Right hindlimb (tissue), 1 donor: Measurements from ENCODE around the gene SLC9A8.

Experiments
- DNase-seq: peaks from one replicate; pipeline ENCODE4 v3.0.0-alpha.2; 2018

SLC9A8 gene

GRCh38 chr20:49919461-49919860 is 106.8 kb downstream of the SLC9A8 start:
- DNase-seq: no peak

GRCh38 chr20:49924247-49924646 is 111.6 kb downstream of the SLC9A8 start:
- no peak for DNase-seq

GRCh38 chr20:49925901-49926454 is 113.3 kb downstream of the SLC9A8 start:
- no peak for DNase-seq

- DNase-seq: peak; percentile 84
Measured at GRCh38 chr20:49928411-49929141, 115.9 kb downstream of the SLC9A8 start.

- no peak for DNase-seq
Measured at GRCh38 chr20:49929142-49929494, 116.5 kb downstream of the SLC9A8 start.

GRCh38 chr20:49935746-49936152 is 123.1 kb downstream of the SLC9A8 start:
- no peak for DNase-seq

- DNase-seq: peak; percentile 95
Measured at GRCh38 chr20:49936153-49937026, 123.8 kb downstream of the SLC9A8 start, which contains the start of gene RNF114. RNF114 (plus strand) TSS chr20:49936397; CDS start chr20:49936413, 16 bp downstream.

- DNase-seq: no peak
Measured at GRCh38 chr20:49937027-49937929, 124.7 kb downstream of the SLC9A8 start.

- DNase-seq: peak; percentile 82
Measured at GRCh38 chr20:49938173-49939163, 125.8 kb downstream of the SLC9A8 start.

GRCh38 chr20:49941456-49941855 is 128.8 kb downstream of the SLC9A8 start:
- DNase-seq: no peak
